Skeletal muscle tissue (tissue), 5 donors: ENCODE data around the gene EPB41L5. TPM values are rescaled to one million over a fixed set of nuclear protein-coding genes. Genes with fewer than 3 reads are reported as not detected.

ENCODE experiments used
- H3K27ac ChIP-seq: one replicate; pipeline ENCODE4 v1.7.0; 2013; ENCODE audit warnings: mild to moderate bottlenecking, low read depth, low read length, inconsistent platforms
- H3K27me3 ChIP-seq, 3 donors: one replicate each; pipeline ENCODE4 v1.7.0; 2013; ENCODE audit warnings: low read length in 3 of 3; ENCODE audit not compliant: control insufficient read depth in 3 of 3, insufficient read depth in 3 of 3
- H3K36me3 ChIP-seq, 3 donors: one replicate each; pipeline ENCODE4 v1.7.0; 2013; ENCODE audit warnings: low read length in 3 of 3; ENCODE audit not compliant: control insufficient read depth in 3 of 3, insufficient read depth in 3 of 3
- H3K4me1 ChIP-seq, 3 donors: one replicate each; pipeline ENCODE4 v1.7.0; 2013; ENCODE audit warnings: low read length in 3 of 3, mild to moderate bottlenecking in 3 of 3; ENCODE audit not compliant: control insufficient read depth in 3 of 3, insufficient read depth in 3 of 3
- H3K4me3 ChIP-seq, 3 donors: one replicate each; pipeline ENCODE4 v1.7.0; 2013; ENCODE audit warnings: low read length in 3 of 3
- H3K9ac ChIP-seq, 3 donors: one replicate each; pipeline ENCODE4 v1.7.0; 2013; ENCODE audit warnings: low read length in 3 of 3, mild to moderate bottlenecking in 3 of 3, moderate library complexity in 2 of 3, low read depth in 1 of 3
- H3K9me3 ChIP-seq, 3 donors: one replicate each; pipeline ENCODE4 v1.7.0; 2013; ENCODE audit warnings: low read length in 3 of 3; ENCODE audit not compliant: control insufficient read depth in 3 of 3
- small RNA-seq: library from RNA; depleted of rRNA; stranded (forward); fragments of <200 nt; gene quantifications from one replicate; pipeline ENCODE3, GENCODE V24; 2014
- total RNA-seq: library from RNA; depleted of rRNA; stranded (reverse); fragments of >200 nt; gene quantifications from one replicate; pipeline ENCODE4 v1.2.3, GENCODE V29; 2014
- donor health status: Osteomylitis.

EPB41L5 gene
- total RNA-seq, 1 donor from 2014 or later = 49.6 TPM

GRCh38 chr2:120227111-120227991, 214.5 kb downstream of the EPB41L5 start:
- H3K9me3 ChIP-seq = peaks cover 0 to 2% (median 0%) of the 10 kb centered on the region in 3 donors
- H3K27ac ChIP-seq = no peak overlapping the region
- H3K4me3 ChIP-seq = no peak overlapping the region
- peaks cover 0 to 2% (median under 1%) of the 10 kb centered on the region in 3 donors for H3K36me3 ChIP-seq
- H3K27me3 ChIP-seq = no peaks in the 10 kb centered on the region
- H3K9ac ChIP-seq = no peak overlapping the region
- H3K4me1 ChIP-seq = peaks cover 17 to 38% (median 20%) of the 10 kb centered on the region in 3 donors

DNA sequence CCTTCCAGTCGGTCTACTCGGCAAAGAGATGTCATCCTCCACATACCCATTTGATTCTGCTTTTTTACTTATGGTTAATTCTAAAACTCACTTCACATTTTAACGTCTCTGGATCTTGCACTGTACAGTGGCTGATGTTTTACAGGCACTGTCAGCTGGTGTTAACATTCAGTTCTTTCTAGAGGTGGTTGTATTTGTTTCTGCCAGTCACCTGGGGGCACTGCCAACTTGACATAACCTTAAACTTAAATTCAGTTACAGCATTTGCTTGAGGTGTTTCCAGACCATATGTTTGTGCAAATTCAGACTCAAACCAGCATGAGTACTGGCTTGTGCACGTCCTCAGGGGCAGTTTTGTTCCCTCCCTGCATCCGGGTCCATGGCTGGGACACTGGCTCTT, 215.6 kb downstream of the EPB41L5 start:
- Histone ChIP-seq H3K27ac (no peak overlapping the region), H3K4me1 (peaks cover 11 to 39% (median 20%) of the 10 kb centered on the region in 3 donors), H3K9me3 (no peaks in the 10 kb centered on the region), H3K9ac (no peak overlapping the region), H3K27me3 (no peaks in the 10 kb centered on the region), H3K36me3 (no peaks in the 10 kb centered on the region), H3K4me3 (no peak overlapping the region)

Small RNA genes lying within 50 kb of the gene (small RNA-seq; reads per million reads assigned to genes)
- not detected for gene MTND4LP14
- gene RF00019 = not detected

Other genes with a start within 250 kb of the EPB41L5 start
- gene TMEM185B, start 210.3 kb downstream of the EPB41L5 start, total RNA-seq = 16.7 TPM
- 36.0 TPM for gene RALB, start 239.8 kb downstream of the EPB41L5 start, total RNA-seq